Measurements from ENCODE around the gene CD69. TPM values are rescaled to one million over a fixed set of nuclear protein-coding genes. Genes with fewer than 3 reads are reported as not detected.
"Not testable (repeated sequence)": the region's sequence is repeated elsewhere in the genome, so short reads cannot be mapped to it uniquely, and the experiment has no call there.

The CD69 gene
- polyA plus RNA-seq, 5 donors: 3.9 to 6.0 (median 4.9) TPM

- DNase-seq: peak in 1 of 2 donors; percentile 40
Observed at GRCh38 chr12:9751204-9752144, 9.2 kb downstream of the CD69 start.

- DNase-seq: peak; percentile 38 to 56
Observed at GRCh38 chr12:9750276-9751203, 10.2 kb downstream of the CD69 start.

- no peak for DNase-seq
Observed at GRCh38 chr12:9749640-9750039, 11.1 kb downstream of the CD69 start.

GRCh38 chr12:9745199-9745598 is 15.5 kb downstream of the CD69 start:
- DNase-seq: no peak

GRCh38 chr12:9742661-9743060 is 18.0 kb downstream of the CD69 start:
- no peak for DNase-seq

- no peak for DNase-seq
Observed at GRCh38 chr12:9741726-9742125, 19.0 kb downstream of the CD69 start.

GRCh38 chr12:9740106-9740750 is 20.5 kb downstream of the CD69 start:
- DNase-seq: no peak

- not testable (repeated sequence) for DNase-seq
Observed at GRCh38 chr12:9739404-9740105, 21.1 kb downstream of the CD69 start.

- not testable (repeated sequence) for DNase-seq
Observed at GRCh38 chr12:9738905-9739304, 21.8 kb downstream of the CD69 start.

- DNase-seq: no peak
Observed at GRCh38 chr12:9736936-9737705, 23.6 kb downstream of the CD69 start.

- DNase-seq: no peak
Observed at GRCh38 chr12:9735601-9736000, 25.1 kb downstream of the CD69 start.

- DNase-seq: no peak
Observed at GRCh38 chr12:9732921-9733461, 27.7 kb downstream of the CD69 start, which contains the start of gene CLECL1. TSS of gene CLECL1 (minus strand) at chr12:9733097.

GRCh38 chr12:9731797-9732196 is 28.9 kb downstream of the CD69 start:
- DNase-seq: no peak

- DNase-seq: no peak
Observed at GRCh38 chr12:9731393-9731792, 29.3 kb downstream of the CD69 start.

- DNase-seq: no peak
Observed at GRCh38 chr12:9730591-9730990, 30.1 kb downstream of the CD69 start.

- no peak for DNase-seq
Observed at GRCh38 chr12:9730011-9730410, 30.7 kb downstream of the CD69 start.

- DNase-seq: no peak
Observed at GRCh38 chr12:9729082-9729481, 31.6 kb downstream of the CD69 start.

GRCh38 chr12:9727813-9728212 is 32.9 kb downstream of the CD69 start:
- no peak for DNase-seq

GRCh38 chr12:9725213-9725870 is 35.4 kb downstream of the CD69 start:
- DNase-seq: no peak

GRCh38 chr12:9724023-9724422 is 36.7 kb downstream of the CD69 start:
- no peak for DNase-seq

Data from right lung (tissue), 5 donors.